ENCODE measurements around the gene FN3KRP. TPM values are rescaled to one million over a fixed set of nuclear protein-coding genes. Genes with fewer than 3 reads are reported as not detected.

The FN3KRP gene
- total RNA-seq, 1 donor from 2014 or later, result 28.1 TPM

GRCh38 chr17:82687375-82687861 lies 29.1 kb upstream of the FN3KRP start:
- no peak for TF ChIP-seq CTCF (IDR thresholded peaks at IDR 0.05; ENCODE audit: partially characterized antibody, unreplicated experiment)
- Mint-ChIP-seq H3K4me1 (ENCODE audit: low read depth, unreplicated experiment) (peaks cover 2% of the 10 kb centered on the region), H3K27ac (ENCODE audit: unreplicated experiment) (no peak overlapping the region), H3K4me3 (ENCODE audit: unreplicated experiment) (no peak overlapping the region), H3K36me3 (ENCODE audit: unreplicated experiment) (peaks cover 4% of the 10 kb centered on the region), H3K9me3 (ENCODE audit: unreplicated experiment) (peaks cover 2% of the 10 kb centered on the region), H3K27me3 (ENCODE audit: unreplicated experiment) (peaks cover 1% of the 10 kb centered on the region)
- DNase-seq, result no peak

- TF ChIP-seq CTCF (IDR thresholded peaks at IDR 0.05; ENCODE audit: partially characterized antibody, unreplicated experiment), result no peak
- H3K27ac Mint-ChIP-seq (ENCODE audit: unreplicated experiment), result no peak overlapping the region
- peaks cover 2% of the 10 kb centered on the region for H3K4me1 Mint-ChIP-seq (ENCODE audit: low read depth, unreplicated experiment)
- peaks cover 4% of the 10 kb centered on the region for H3K36me3 Mint-ChIP-seq (ENCODE audit: unreplicated experiment)
- H3K4me3 Mint-ChIP-seq (ENCODE audit: unreplicated experiment), result no peak overlapping the region
- no peak for DNase-seq
- H3K27me3 Mint-ChIP-seq (ENCODE audit: unreplicated experiment), result peaks cover 1% of the 10 kb centered on the region
- H3K9me3 Mint-ChIP-seq (ENCODE audit: unreplicated experiment), result peaks cover 2% of the 10 kb centered on the region
Observed at GRCh38 chr17:82687871-82688270, 28.6 kb upstream of the FN3KRP start.

- TF ChIP-seq CTCF (IDR thresholded peaks at IDR 0.05; ENCODE audit: partially characterized antibody, unreplicated experiment), result no peak
- peaks cover 4% of the 10 kb centered on the region for H3K36me3 Mint-ChIP-seq (ENCODE audit: unreplicated experiment)
- H3K27ac Mint-ChIP-seq (ENCODE audit: unreplicated experiment), result no peak overlapping the region
- H3K4me3 Mint-ChIP-seq (ENCODE audit: unreplicated experiment), result no peak overlapping the region
- H3K4me1 Mint-ChIP-seq (ENCODE audit: low read depth, unreplicated experiment), result peaks cover 2% of the 10 kb centered on the region
- H3K9me3 Mint-ChIP-seq (ENCODE audit: unreplicated experiment), result peaks cover 2% of the 10 kb centered on the region
- peaks cover 1% of the 10 kb centered on the region for H3K27me3 Mint-ChIP-seq (ENCODE audit: unreplicated experiment)
- no peak for DNase-seq
Observed at GRCh38 chr17:82689077-82689476, 27.4 kb upstream of the FN3KRP start.

GRCh38 chr17:82690786-82691489 lies 25.6 kb upstream of the FN3KRP start:
- Mint-ChIP-seq H3K36me3 (ENCODE audit: unreplicated experiment) (peaks cover 11% of the 10 kb centered on the region), H3K9me3 (ENCODE audit: unreplicated experiment) (peaks cover 7% of the 10 kb centered on the region), H3K27ac (ENCODE audit: unreplicated experiment) (no peak overlapping the region), H3K27me3 (ENCODE audit: unreplicated experiment) (no peaks in the 10 kb centered on the region), H3K4me3 (ENCODE audit: unreplicated experiment) (no peak overlapping the region), H3K4me1 (ENCODE audit: low read depth, unreplicated experiment) (peaks cover 2% of the 10 kb centered on the region)
- DNase-seq, result no peak
- no peak for TF ChIP-seq CTCF (IDR thresholded peaks at IDR 0.05; ENCODE audit: partially characterized antibody, unreplicated experiment)

- H3K4me1 Mint-ChIP-seq (ENCODE audit: low read depth, unreplicated experiment), result peaks cover 2% of the 10 kb centered on the region
- H3K27me3 Mint-ChIP-seq (ENCODE audit: unreplicated experiment), result peaks cover 2% of the 10 kb centered on the region
- no peak overlapping the region for H3K27ac Mint-ChIP-seq (ENCODE audit: unreplicated experiment)
- no peak for TF ChIP-seq CTCF (IDR thresholded peaks at IDR 0.05; ENCODE audit: partially characterized antibody, unreplicated experiment)
- no peak for DNase-seq
- H3K9me3 Mint-ChIP-seq (ENCODE audit: unreplicated experiment), result peaks cover 10% of the 10 kb centered on the region
- H3K4me3 Mint-ChIP-seq (ENCODE audit: unreplicated experiment), result no peak overlapping the region
- H3K36me3 Mint-ChIP-seq (ENCODE audit: unreplicated experiment), result peaks cover 16% of the 10 kb centered on the region
Observed at GRCh38 chr17:82691714-82692113, 24.8 kb upstream of the FN3KRP start.

Measured in glutamatergic neuron (in vitro differentiated cells).